Neutrophil (primary cell): ENCODE results near the gene RANBP10.

ENCODE experiments used
- H3K27ac ChIP-seq: fragments of 200-600 bp; sonication (generic); 2 replicates; pipeline ENCODE4 v1.5.1; 2016; ENCODE audit warnings: mild to moderate bottlenecking, moderate library complexity
- H3K27me3 ChIP-seq: fragments of 200-600 bp; sonication (generic); 2 replicates; pipeline ENCODE4 v1.6.0; 2016; ENCODE audit warnings: mild to moderate bottlenecking
- H3K36me3 ChIP-seq: fragments of 200-600 bp; sonication (generic); 2 replicates; pipeline ENCODE4 v1.5.1; 2017
- H3K4me1 ChIP-seq, 2 experiments: fragments of 200-600 bp in 1 of 2; sonication (generic) in 1 of 2; 1 replicate in 1 of 2; 2 replicates in 1 of 2; pipeline versions ENCODE4 v1.5.1 to v1.6.1; 2013 to 2016; ENCODE audit warnings: low read depth in 1 of 2, low read length in 1 of 2, mild to moderate bottlenecking in 1 of 2, moderate library complexity in 1 of 2; ENCODE audit not compliant: control insufficient read depth in 1 of 2, insufficient read depth in 1 of 2
- H3K4me3 ChIP-seq, 2 experiments: fragments of 200-600 bp in 1 of 2; sonication (generic) in 1 of 2; 1 replicate in 1 of 2; 2 replicates in 1 of 2; pipeline ENCODE4 v1.5.1; 2013 to 2016; ENCODE audit warnings: low read depth in 1 of 2, low read length in 1 of 2, mild to moderate bottlenecking in 1 of 2, moderate library complexity in 1 of 2
- H3K9me3 ChIP-seq: fragments of 200-600 bp; sonication (generic); 2 replicates; pipeline ENCODE4 v1.5.1; 2016
- TF ChIP-seq, protein P1 (sequence below): fragments of 200-600 bp; sonication (generic); IDR thresholded peaks from 2 replicates; pipeline ENCODE4 v1.5.1; 2016; ENCODE audit warnings: antibody characterized with exemption

Gene RANBP10

DNA sequence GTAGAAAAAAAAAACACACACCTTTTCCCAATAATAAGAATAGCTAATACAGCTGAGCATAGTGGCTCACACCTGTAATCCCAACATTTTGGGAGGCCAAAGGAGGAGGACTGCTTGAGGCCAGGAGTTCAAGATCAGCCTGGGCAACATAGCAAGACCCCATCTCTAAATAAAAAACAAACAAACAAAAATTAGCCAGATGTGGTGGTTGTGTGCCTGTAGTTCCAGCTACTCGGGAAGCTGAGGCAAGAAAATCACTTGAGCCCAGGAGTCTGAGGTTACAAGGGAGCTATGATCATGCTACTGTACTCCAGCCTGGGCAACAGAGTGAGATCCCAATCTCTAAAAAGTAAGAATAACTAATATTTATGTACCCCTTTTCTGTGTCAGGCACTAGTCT is 44.4 kb downstream of the RANBP10 start:
- Histone ChIP-seq H3K36me3 (peaks cover 26% of the 10 kb centered on the region), H3K9me3 (no peaks in the 10 kb centered on the region), H3K27ac (no peak overlapping the region), H3K27me3 (no peaks in the 10 kb centered on the region), H3K4me1 (peaks cover 6% of the 10 kb centered on the region in 2 experiments), H3K4me3 (no peak overlapping the region)
- TF ChIP-seq, protein P1, sequence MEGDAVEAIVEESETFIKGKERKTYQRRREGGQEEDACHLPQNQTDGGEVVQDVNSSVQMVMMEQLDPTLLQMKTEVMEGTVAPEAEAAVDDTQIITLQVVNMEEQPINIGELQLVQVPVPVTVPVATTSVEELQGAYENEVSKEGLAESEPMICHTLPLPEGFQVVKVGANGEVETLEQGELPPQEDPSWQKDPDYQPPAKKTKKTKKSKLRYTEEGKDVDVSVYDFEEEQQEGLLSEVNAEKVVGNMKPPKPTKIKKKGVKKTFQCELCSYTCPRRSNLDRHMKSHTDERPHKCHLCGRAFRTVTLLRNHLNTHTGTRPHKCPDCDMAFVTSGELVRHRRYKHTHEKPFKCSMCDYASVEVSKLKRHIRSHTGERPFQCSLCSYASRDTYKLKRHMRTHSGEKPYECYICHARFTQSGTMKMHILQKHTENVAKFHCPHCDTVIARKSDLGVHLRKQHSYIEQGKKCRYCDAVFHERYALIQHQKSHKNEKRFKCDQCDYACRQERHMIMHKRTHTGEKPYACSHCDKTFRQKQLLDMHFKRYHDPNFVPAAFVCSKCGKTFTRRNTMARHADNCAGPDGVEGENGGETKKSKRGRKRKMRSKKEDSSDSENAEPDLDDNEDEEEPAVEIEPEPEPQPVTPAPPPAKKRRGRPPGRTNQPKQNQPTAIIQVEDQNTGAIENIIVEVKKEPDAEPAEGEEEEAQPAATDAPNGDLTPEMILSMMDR, result no peak

DNA sequence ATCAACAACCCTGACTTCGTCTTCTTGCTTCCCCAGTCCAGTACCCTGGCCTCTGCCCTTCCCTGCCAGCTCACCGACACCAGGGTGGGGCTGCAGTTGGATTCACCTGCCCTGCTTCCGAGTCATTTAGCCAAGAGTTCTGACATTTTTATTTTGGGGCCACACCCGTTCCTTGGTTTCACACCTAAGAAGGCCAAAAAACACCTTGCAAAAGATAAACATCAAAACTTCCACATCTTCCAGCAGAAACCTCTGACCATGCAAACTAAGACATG is 45.5 kb downstream of the RANBP10 start:
- Histone ChIP-seq H3K9me3 (no peaks in the 10 kb centered on the region), H3K36me3 (peaks cover 19% of the 10 kb centered on the region), H3K4me1 (peaks cover 6% of the 10 kb centered on the region in 2 experiments), H3K27ac (peak overlapping the region; percentile 54), H3K27me3 (no peaks in the 10 kb centered on the region), H3K4me3 (no peak overlapping the region)
- TF ChIP-seq, protein P1, result no peak

DNA sequence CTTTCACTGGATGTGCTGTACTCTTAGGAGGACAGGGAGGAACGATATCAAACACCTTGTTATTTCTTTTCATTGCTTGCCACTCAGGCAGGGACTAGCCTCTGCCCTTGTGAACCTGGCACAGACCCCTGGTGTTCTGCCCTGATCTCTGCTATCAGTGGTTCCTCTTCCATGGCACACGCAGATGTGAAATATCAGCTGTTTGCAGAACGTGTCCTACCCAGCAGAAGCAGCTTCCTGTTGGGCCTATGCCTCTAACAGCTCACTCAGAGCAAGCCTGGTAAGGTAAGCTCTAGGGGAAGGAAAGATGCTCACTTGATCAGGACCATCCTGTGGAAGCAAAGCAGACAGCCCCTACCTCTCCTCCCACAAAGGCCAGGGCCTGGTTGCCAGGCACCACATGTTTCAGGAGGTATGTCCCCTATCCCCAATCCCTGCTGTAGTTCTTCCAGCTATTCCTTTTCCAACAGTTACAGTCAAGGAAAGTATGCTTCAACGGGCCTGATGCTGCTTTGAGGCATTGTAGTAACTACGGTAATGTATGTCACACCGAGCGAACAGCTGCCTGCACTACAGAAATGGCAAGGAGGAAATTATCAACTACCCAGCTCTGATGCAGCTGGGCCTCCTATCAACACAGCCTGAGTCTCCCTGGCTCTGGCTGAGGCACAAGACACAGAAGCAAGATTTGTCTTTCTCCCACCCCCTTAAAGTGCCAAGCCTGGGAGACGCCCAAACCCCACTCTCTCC is 46.0 kb downstream of the RANBP10 start:
- Histone ChIP-seq H3K36me3 (peaks cover 19% of the 10 kb centered on the region), H3K4me1 (peaks cover 6% of the 10 kb centered on the region in 2 experiments), H3K27me3 (no peaks in the 10 kb centered on the region), H3K9me3 (no peaks in the 10 kb centered on the region), H3K4me3 (no peak overlapping the region), H3K27ac (peak overlapping the region; percentile 54)
- TF ChIP-seq, protein P1, result no peak

DNA sequence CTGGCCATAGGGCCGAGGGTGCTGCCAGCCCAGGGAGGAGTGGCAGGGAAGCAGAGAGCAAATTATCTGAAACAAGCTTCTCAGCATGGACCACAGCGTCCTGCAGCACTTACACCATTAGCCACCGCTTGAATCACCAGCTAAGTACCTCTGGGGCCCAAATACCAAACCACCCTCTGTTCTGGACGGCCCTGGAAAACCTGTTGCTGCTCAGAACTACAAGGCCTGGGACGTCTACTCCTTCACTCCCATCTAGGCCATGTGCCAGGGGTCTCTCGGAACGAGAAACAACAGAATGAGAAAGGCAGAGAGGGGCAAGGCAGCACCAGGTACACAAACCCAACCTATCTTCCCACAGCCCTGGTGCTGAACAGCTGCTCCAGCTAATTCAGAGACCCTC is 47.4 kb downstream of the RANBP10 start:
- Histone ChIP-seq H3K4me1 (peaks cover 6% of the 10 kb centered on the region in 2 experiments), H3K27me3 (no peaks in the 10 kb centered on the region), H3K4me3 (no peak overlapping the region), H3K36me3 (peaks cover 19% of the 10 kb centered on the region), H3K27ac (no peak overlapping the region), H3K9me3 (no peaks in the 10 kb centered on the region)
- TF ChIP-seq, protein P1, result no peak

DNA sequence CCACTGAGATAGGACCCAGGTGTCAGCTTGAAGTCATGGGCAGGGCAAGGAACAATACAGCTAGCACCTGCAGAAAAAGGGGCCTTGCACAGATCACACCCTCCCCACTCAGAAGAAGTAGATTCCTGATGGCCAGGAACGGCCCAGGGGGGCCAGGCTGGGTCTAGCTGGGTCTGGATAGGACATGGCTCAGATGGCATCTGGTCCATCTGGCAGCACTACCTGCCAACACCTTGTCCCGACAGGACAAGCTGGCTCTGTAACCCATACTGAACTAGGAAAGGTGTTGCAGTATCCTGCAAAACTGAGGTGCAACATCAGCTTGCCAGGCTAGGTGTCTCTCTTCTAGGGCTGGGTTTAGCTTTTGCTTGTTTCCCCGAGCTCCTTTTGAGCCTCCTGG is 48.4 kb downstream of the RANBP10 start:
- H3K4me1 ChIP-seq, result peaks cover 6% of the 10 kb centered on the region in 2 experiments
- H3K9me3 ChIP-seq, result no peaks in the 10 kb centered on the region
- H3K27me3 ChIP-seq, result no peaks in the 10 kb centered on the region
- H3K4me3 ChIP-seq, result no peak overlapping the region
- H3K36me3 ChIP-seq, result peaks cover 13% of the 10 kb centered on the region
- no peak overlapping the region for H3K27ac ChIP-seq
- TF ChIP-seq, protein P1, result no peak
